Measurements from ENCODE around the gene EDN1. TPM values are rescaled to one million over a fixed set of nuclear protein-coding genes. Genes with fewer than 3 reads are reported as not detected.

EDN1 gene
- total and polyA plus RNA-seq, 2 of the 13 experiments (the other 11 are each of a cell fraction or from before 2014, with no cell fraction given) = 0.15 to 1.2 TPM

DNA sequence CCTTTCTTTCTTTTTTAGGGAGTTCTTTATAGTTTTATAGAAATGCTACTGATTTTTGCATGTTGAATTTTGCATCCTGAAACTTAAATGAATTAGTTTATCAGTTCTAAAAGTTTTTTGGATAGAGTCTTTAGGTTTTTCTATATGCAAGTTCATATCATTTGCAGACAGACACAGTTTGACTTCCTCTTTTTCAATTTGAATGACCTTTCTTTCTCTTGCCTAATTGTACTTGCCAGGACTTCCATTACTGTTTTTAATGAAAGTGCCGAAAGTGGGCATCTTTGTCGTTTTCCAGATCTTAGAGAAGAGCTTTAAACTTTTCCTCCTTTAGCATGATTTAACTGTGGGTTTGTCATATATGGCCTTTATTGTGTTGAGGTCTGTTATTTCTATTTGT lies 21.1 kb upstream of the EDN1 start (continued):
- TF ChIP-seq, protein P1, sequence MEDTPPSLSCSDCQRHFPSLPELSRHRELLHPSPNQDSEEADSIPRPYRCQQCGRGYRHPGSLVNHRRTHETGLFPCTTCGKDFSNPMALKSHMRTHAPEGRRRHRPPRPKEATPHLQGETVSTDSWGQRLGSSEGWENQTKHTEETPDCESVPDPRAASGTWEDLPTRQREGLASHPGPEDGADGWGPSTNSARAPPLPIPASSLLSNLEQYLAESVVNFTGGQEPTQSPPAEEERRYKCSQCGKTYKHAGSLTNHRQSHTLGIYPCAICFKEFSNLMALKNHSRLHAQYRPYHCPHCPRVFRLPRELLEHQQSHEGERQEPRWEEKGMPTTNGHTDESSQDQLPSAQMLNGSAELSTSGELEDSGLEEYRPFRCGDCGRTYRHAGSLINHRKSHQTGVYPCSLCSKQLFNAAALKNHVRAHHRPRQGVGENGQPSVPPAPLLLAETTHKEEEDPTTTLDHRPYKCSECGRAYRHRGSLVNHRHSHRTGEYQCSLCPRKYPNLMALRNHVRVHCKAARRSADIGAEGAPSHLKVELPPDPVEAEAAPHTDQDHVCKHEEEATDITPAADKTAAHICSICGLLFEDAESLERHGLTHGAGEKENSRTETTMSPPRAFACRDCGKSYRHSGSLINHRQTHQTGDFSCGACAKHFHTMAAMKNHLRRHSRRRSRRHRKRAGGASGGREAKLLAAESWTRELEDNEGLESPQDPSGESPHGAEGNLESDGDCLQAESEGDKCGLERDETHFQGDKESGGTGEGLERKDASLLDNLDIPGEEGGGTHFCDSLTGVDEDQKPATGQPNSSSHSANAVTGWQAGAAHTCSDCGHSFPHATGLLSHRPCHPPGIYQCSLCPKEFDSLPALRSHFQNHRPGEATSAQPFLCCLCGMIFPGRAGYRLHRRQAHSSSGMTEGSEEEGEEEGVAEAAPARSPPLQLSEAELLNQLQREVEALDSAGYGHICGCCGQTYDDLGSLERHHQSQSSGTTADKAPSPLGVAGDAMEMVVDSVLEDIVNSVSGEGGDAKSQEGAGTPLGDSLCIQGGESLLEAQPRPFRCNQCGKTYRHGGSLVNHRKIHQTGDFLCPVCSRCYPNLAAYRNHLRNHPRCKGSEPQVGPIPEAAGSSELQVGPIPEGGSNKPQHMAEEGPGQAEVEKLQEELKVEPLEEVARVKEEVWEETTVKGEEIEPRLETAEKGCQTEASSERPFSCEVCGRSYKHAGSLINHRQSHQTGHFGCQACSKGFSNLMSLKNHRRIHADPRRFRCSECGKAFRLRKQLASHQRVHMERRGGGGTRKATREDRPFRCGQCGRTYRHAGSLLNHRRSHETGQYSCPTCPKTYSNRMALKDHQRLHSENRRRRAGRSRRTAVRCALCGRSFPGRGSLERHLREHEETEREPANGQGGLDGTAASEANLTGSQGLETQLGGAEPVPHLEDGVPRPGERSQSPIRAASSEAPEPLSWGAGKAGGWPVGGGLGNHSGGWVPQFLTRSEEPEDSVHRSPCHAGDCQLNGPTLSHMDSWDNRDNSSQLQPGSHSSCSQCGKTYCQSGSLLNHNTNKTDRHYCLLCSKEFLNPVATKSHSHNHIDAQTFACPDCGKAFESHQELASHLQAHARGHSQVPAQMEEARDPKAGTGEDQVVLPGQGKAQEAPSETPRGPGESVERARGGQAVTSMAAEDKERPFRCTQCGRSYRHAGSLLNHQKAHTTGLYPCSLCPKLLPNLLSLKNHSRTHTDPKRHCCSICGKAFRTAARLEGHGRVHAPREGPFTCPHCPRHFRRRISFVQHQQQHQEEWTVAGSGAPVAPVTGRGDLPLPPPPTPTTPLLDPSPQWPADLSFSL (CRISPR knock-in tag; IDR thresholded peaks at IDR 0.05) = no peak
- TF ChIP-seq ZMAT5 (CRISPR knock-in tag; IDR thresholded peaks at IDR 0.05; ENCODE audit: borderline replicate concordance, low read depth) (no peak), ZSCAN21 (CRISPR knock-in tag; IDR thresholded peaks at IDR 0.05; ENCODE audit: borderline replicate concordance) (no peak), RARG (CRISPR knock-in tag; IDR thresholded peaks at IDR 0.05; ENCODE audit: low read depth) (no peak), EHMT2 (IDR thresholded peaks at IDR 0.05; ENCODE audit: borderline replicate concordance, low read depth, low read length) (no peak)
